Activated T-helper 17 cell treated with anti-CD3 and anti-CD28 coated beads, Interleukin-2, amount 50 U/mL, for 72 hours (primary cell): Measurements from ENCODE around the gene PLEKHM3. TPM values are rescaled to one million over a fixed set of nuclear protein-coding genes. Genes with fewer than 3 reads are reported as not detected.
"Not testable (repeated sequence)": the region's sequence is repeated elsewhere in the genome, so short reads cannot be mapped to it uniquely, and the experiment has no call there.

Source experiments
- ATAC-seq: fragments of 150-1000 bp; cut with Tn5 transposase; replicated peaks from 2 replicates; pipeline ENCODE4 v1.10.0; 2021; ENCODE audit warnings: mild to moderate bottlenecking, moderate library complexity
- H3K27ac Mint-ChIP-seq: one replicate; pipeline ENCODE4 v1.8.0; 2022; ENCODE audit warnings: mixed read lengths
- H3K27me3 Mint-ChIP-seq: one replicate; pipeline ENCODE4 v1.8.0; 2022; ENCODE audit warnings: mixed read lengths
- H3K36me3 Mint-ChIP-seq: one replicate; pipeline ENCODE4 v1.8.0; 2022; ENCODE audit warnings: low read depth, mild to moderate bottlenecking, mixed read lengths
- H3K4me1 Mint-ChIP-seq: one replicate; pipeline ENCODE4 v1.8.0; 2022; ENCODE audit warnings: mixed read lengths
- H3K4me3 Mint-ChIP-seq: one replicate; pipeline ENCODE4 v1.8.0; 2022; ENCODE audit warnings: mild to moderate bottlenecking, mixed read lengths
- H3K9me3 Mint-ChIP-seq: one replicate; pipeline ENCODE4 v1.8.0; 2022; ENCODE audit warnings: mixed read lengths
- total RNA-seq, 2 donors: library from RNA; stranded (reverse); gene quantifications; one replicate each; pipeline ENCODE4 v1.2.3, GENCODE V29; 2022

The PLEKHM3 gene
- total RNA-seq, 2 donors from 2014 or later, result 3.2 to 5.3 TPM

DNA sequence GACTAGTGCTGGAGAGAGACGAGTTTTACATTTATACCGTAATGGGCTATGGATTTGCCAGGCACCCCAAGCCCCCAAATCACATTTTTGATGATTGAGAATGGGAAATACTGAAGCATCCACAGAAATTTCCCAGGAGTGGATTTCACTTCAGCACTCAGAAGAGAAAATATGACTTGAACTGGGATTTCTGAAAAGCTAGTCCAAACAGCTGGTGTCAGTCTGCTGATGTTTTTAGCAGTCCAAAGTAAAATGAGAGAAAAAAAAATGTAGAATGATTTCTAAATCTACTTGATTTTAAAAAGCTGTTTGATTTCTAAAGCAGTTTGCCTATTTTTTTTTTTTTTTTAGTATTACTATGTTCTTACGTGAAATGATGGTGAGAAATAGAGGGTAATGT is 105.0 kb downstream of the PLEKHM3 start:
- Mint-ChIP-seq H3K27ac (no peak overlapping the region), H3K36me3 (peaks cover 8% of the 10 kb centered on the region)

DNA sequence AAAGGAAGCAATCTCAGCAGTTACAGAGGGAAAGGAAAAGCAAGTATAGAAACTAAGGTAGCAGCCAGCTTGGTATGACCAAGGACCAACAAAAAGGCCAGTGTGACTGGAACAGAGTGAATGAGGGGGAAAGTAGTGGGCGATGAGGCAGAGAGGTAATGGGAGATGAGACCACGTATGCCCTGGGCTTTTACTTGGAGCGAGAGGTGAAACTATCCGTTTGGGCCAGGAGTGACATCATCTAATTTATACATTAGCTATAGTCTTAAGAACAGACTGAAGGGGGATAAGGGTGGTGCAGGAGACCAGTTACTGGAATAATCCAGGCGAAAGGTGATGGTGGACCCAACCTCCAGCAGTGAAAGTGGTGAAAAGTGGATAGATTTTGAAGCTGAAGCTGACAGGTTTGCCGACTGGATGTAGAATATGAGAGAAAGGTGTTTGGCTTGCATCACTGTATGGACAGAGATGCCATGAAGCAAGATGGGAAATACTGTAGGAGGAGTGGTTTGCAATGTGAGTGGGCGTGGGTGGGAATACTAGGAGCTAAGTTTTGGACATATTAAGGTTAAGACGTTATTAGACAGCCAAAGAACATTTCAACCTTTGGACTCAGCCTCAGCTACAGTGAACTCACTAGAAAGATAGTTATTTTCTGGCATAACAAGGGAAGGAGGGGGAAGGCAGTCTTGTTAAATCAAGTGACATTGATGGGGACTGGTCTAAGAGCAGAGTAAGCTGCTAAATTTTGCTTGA is 106.0 kb downstream of the PLEKHM3 start:
- Mint-ChIP-seq H3K27me3 (no peaks in the 10 kb centered on the region), H3K9me3 (no peaks in the 10 kb centered on the region), H3K27ac (no peak overlapping the region), H3K4me3 (no peak overlapping the region), H3K4me1 (no peaks in the 10 kb centered on the region), H3K36me3 (no peaks in the 10 kb centered on the region)
- ATAC-seq, result no peak

More for the DNA sequence above, 105.0 kb downstream of the PLEKHM3 start:
- ATAC-seq, result no peak
- Mint-ChIP-seq H3K9me3 (no peaks in the 10 kb centered on the region), H3K4me3 (no peak overlapping the region), H3K27me3 (no peaks in the 10 kb centered on the region), H3K4me1 (no peaks in the 10 kb centered on the region)

DNA sequence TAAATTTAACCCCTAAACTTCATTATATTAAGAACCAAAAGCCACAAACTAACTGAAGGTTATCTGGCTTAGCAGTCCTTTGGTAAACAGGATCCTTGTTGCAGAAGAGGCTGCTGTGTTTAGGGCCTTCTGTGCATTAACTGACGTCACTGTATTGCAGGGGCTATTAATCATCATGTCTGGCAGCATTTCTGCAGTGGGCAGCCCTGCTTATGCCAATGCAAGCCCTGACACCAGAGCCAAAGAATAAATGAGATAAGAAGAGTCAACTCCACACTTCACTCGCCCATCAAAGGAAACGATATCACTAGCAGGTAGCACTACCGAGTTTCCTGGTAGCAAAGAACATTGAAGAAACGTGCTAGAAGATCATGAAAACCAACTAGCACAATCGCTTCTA is 110.6 kb downstream of the PLEKHM3 start:
- H3K4me3 Mint-ChIP-seq, result no peak overlapping the region
- no peaks in the 10 kb centered on the region for H3K4me1 Mint-ChIP-seq
- ATAC-seq, result no peak
- no peaks in the 10 kb centered on the region for H3K9me3 Mint-ChIP-seq
- H3K27me3 Mint-ChIP-seq, result no peaks in the 10 kb centered on the region
- peaks cover 16% of the 10 kb centered on the region for H3K36me3 Mint-ChIP-seq
- H3K27ac Mint-ChIP-seq, result no peak overlapping the region

DNA sequence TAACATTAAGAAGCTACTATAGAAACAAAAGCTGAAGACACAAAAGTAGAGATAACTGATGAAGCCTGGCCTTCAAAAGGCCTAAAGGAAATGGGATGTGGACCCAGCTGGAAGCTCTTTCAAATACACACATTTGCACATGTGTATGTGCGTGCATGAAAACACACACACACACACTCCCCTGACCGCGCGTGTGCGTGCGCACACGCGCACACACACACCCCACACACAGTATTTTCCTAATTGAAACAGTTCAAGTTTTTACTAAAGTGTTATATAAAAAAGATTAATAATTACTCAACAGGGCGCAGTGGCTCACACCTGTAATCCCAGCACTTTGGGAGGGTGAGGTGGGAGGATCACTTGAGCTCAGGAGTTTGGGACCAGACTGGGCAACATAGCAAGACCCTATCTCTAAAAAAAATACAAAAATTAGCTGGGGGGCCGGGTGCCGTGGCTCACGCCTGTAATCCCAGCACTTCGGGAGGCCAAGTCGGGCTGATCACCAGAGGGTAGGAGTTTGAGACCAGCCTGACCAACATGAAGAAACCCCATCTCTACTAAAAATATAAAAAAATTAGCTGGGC is 111.5 kb downstream of the PLEKHM3 start:
- H3K27me3 Mint-ChIP-seq, result no peaks in the 10 kb centered on the region
- H3K36me3 Mint-ChIP-seq, result peaks cover 16% of the 10 kb centered on the region
- no peak overlapping the region for H3K27ac Mint-ChIP-seq
- no peaks in the 10 kb centered on the region for H3K9me3 Mint-ChIP-seq
- no peak overlapping the region for H3K4me3 Mint-ChIP-seq
- H3K4me1 Mint-ChIP-seq, result no peaks in the 10 kb centered on the region
- no peak for ATAC-seq

DNA sequence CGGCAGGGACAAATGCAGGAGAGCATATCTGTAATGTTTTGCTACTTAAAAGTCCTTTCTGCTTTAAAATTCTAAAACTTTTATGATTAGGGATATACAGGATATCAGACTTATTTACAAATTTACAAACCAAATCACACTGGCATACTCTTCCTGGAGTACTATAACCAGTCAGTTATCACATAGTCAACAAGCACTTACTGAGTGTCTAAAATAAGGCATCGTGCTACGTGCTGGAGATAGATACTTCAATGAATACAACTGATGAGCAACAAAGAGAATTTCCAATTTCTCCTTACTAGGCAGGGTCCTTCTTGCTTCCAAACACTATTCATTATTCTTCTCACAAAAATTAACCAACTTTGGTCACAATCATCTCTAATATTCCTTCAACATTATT is 113.5 kb downstream of the PLEKHM3 start:
- ATAC-seq, result no peak
- Mint-ChIP-seq H3K27ac (no peak overlapping the region), H3K27me3 (no peaks in the 10 kb centered on the region), H3K36me3 (peaks cover 29% of the 10 kb centered on the region), H3K4me1 (no peaks in the 10 kb centered on the region), H3K9me3 (no peaks in the 10 kb centered on the region), H3K4me3 (no peak overlapping the region)

DNA sequence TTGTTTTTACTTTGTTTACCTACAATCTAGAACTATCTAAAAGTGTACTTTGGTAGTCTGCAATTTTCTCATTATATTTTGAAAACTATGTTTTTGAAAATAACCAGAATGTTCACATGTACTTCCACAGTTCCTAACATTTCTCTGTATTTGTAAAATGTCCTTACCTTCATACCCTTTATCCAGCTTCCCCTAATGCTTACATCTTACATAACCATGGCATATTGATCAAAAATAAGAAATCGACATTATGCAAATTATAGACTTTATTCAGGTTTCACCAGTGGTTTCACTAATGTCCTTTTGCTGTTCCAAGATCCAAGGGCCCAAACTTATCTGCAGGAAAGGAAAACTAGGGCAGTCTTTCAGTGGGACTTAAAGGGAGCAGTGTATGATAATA is 114.1 kb downstream of the PLEKHM3 start:
- no peaks in the 10 kb centered on the region for H3K9me3 Mint-ChIP-seq
- H3K36me3 Mint-ChIP-seq, result peaks cover 29% of the 10 kb centered on the region
- no peak overlapping the region for H3K27ac Mint-ChIP-seq
- no peaks in the 10 kb centered on the region for H3K4me1 Mint-ChIP-seq
- no peaks in the 10 kb centered on the region for H3K27me3 Mint-ChIP-seq
- no peak for ATAC-seq
- H3K4me3 Mint-ChIP-seq, result no peak overlapping the region

DNA sequence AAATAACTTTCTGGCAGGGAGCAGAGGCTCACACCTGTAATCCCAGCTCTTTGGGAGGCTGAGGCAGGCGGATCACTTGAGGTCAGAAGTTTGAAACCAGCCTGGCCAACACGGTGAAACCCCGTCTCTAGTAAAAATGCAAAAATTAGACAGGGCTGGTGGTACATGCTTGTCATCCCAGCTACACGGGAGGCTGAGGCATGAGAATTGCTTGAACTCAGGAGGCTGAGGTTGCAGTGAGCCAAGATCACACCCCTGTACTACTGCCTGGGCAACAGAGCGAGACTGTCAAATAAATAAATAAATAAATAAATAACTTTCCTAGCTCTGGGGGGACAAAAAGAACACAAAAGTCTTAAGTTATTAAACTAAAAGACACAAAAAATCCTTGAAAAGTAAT is 118.8 kb downstream of the PLEKHM3 start:
- H3K27ac Mint-ChIP-seq, ATAC-seq: not testable (repeated sequence)

DNA sequence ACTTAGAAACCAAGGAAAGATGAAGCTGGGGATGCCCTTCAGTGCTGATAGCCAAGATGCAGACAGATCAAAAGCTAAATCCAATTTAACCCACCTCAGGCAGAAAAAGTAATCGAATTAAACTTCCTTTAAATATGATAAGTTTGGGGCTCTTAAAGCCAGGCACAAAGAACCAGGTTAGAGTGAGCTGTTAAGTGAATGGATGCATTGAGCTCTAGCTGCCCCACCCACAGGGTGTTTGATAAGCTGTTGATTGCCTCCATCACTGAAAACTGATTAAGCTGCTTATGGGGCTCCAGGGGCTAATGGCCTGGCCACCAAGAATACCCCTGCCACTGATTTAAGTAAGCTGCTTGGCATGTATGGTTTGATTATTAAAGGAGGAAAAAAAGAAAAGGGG is 119.8 kb downstream of the PLEKHM3 start:
- ATAC-seq, result no peak
- Mint-ChIP-seq H3K27ac (no peak overlapping the region), H3K4me3 (no peak overlapping the region), H3K9me3 (no peaks in the 10 kb centered on the region), H3K36me3 (peaks cover 16% of the 10 kb centered on the region), H3K27me3 (no peaks in the 10 kb centered on the region), H3K4me1 (no peaks in the 10 kb centered on the region)

More for the DNA sequence above, 118.8 kb downstream of the PLEKHM3 start:
- peaks cover 19% of the 10 kb centered on the region for H3K36me3 Mint-ChIP-seq
- H3K4me1 Mint-ChIP-seq, H3K4me3 Mint-ChIP-seq, H3K9me3 Mint-ChIP-seq, H3K27me3 Mint-ChIP-seq: not testable (repeated sequence)

DNA sequence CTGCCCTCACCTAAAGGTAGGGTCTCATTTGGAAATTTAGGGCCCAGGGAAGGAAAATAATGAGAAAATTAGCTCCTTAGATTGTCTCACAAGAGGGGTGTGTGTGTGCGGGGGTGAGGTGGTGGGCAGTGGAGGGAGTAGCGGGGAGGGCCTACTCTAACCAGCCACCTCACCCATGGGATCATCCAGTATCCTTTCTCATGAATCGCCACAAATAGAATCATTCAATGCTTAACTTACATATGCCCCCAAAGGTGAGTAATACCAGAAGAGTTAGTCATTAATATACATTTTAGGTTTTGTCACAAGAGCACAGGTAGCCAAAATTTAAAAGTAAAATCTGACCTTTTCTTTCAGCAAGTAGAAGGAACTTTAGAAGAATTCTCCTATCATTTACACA is 122.1 kb downstream of the PLEKHM3 start:
- Mint-ChIP-seq H3K36me3 (peaks cover 15% of the 10 kb centered on the region), H3K9me3 (no peaks in the 10 kb centered on the region), H3K27me3 (no peaks in the 10 kb centered on the region), H3K4me3 (no peak overlapping the region), H3K4me1 (no peaks in the 10 kb centered on the region), H3K27ac (no peak overlapping the region)
- ATAC-seq, result no peak

DNA sequence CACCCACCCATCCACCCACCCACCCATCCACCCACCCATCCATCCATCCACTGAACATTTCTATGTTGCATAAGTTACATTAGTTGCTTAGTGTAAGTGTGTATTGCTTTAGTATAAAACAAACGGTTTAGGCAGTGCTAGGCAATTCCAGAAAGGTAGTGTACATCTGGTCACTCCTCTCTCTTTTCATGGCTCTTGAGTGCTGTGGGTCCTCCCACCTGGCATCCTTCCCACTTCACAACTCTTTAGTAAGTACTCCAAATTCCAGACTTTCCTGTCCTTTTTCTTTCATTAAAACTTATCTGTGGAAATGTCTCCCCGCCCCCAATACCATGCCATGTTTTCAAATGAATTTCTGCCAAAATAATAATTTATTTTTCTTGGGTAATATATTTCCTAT is 122.5 kb downstream of the PLEKHM3 start:
- Mint-ChIP-seq H3K36me3 (peaks cover 11% of the 10 kb centered on the region), H3K27ac (no peak overlapping the region), H3K27me3 (no peaks in the 10 kb centered on the region), H3K9me3 (no peaks in the 10 kb centered on the region), H3K4me1 (no peaks in the 10 kb centered on the region), H3K4me3 (no peak overlapping the region)
- ATAC-seq, result no peak

DNA sequence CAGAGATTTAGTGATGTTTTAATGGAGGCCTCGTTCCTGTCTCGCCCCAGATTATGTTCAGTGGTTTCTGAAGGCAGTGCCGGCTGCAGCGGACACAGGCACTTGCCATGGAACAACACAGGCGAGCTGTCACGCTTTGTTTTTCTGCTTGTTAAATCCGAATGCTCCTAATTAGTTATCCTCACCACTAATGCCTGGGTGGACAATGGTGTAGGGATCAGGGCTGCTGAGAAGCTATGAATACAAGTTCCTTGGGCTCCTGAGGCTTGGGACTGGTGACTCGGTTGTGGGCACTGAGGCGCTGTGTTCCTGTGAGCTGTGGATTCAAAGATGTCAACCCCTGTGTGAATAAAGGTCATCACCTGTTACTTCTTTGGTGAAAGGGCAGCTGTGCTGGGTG is 123.5 kb downstream of the PLEKHM3 start:
- Mint-ChIP-seq H3K27ac (no peak overlapping the region), H3K9me3 (no peaks in the 10 kb centered on the region), H3K36me3 (peaks cover 6% of the 10 kb centered on the region), H3K4me1 (no peaks in the 10 kb centered on the region), H3K27me3 (no peaks in the 10 kb centered on the region), H3K4me3 (no peak overlapping the region)
- ATAC-seq, result no peak

DNA sequence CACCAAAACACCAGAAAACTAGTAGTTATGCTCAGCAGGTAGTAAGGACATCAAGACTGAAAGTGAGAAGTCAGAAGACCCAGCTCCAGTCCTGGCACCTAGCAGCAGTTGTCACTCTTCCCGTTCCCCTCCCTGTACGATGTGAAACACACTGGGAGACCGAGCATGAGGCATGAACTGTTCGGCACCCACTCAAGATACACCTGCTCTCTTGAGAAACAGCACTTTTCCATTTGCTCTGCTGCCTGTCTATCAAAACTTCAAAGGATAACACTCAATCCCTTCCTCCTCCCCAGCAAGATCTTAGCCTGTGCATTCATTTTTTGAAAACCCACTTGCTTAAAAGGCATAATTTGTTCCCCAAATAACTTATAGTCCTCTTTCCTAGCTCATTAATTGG is 123.9 kb downstream of the PLEKHM3 start:
- peaks cover 6% of the 10 kb centered on the region for H3K36me3 Mint-ChIP-seq
- no peaks in the 10 kb centered on the region for H3K4me1 Mint-ChIP-seq
- H3K27ac Mint-ChIP-seq, result no peak overlapping the region
- ATAC-seq, result no peak
- H3K4me3 Mint-ChIP-seq, result no peak overlapping the region
- H3K9me3 Mint-ChIP-seq, result no peaks in the 10 kb centered on the region
- no peaks in the 10 kb centered on the region for H3K27me3 Mint-ChIP-seq

DNA sequence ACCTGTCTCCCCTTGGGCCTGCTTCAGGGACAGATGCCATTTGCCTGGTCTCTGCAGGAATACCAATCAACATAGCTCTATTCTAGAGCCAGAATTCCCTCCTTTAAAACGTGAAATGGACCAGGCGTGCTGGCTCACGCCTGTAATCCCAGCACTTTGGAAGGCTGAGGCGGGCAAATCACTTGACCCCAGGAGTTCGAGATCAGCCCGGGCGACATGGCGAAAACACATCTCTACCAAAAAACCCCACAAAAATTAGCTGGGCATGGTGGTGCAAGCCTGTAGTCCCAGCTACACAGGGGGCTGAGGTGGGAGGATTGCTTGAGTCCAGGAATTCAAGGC is 127.0 kb downstream of the PLEKHM3 start:
- no peak for ATAC-seq
- no peak overlapping the region for H3K4me3 Mint-ChIP-seq
- H3K4me1 Mint-ChIP-seq, result no peaks in the 10 kb centered on the region
- no peak overlapping the region for H3K27ac Mint-ChIP-seq
- H3K36me3 Mint-ChIP-seq, result peaks cover 6% of the 10 kb centered on the region
- no peaks in the 10 kb centered on the region for H3K9me3 Mint-ChIP-seq
- no peaks in the 10 kb centered on the region for H3K27me3 Mint-ChIP-seq

DNA sequence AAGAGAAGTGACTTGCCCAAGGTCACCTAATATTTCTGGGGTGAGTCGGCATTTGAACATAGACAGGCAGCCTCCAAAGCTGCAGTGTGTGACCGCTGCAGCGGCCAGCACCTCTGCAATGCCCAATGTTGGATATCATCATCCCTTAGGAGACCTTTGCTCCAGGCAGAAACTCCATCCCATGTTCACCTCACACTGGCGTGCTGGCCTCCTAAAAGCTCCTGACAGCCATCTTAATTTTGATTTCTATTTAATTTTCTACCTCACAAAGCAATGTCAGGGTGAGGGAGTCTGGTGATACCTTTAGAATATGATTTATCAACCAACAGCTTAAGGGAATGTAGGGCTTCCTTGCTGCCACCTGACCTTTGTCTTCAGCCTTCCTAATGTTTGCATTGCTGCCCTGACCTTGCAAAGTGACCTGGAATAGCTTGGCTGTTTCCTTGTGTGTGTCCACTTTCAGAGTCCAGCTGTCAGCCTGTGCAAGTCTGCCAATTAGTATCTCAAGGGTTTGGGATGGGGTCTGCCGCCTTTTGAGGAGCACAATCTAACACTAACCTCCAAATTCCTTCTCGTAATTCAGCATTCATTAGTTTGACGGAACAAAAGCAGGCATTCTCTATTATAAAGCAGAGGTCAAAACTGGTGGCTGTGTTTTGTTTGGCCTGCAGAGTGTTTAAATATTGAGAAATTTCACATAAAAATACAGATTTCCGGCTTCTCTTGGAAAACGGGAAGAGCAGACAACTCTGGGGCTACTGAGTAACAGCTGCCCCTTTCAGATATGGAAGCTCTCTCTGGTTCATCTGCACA is 127.6 kb downstream of the PLEKHM3 start:
- no peak for ATAC-seq
- H3K36me3 Mint-ChIP-seq, result peaks cover 6% of the 10 kb centered on the region
- H3K4me3 Mint-ChIP-seq, result no peak overlapping the region
- H3K4me1 Mint-ChIP-seq, result no peaks in the 10 kb centered on the region
- H3K9me3 Mint-ChIP-seq, result no peaks in the 10 kb centered on the region
- no peak overlapping the region for H3K27ac Mint-ChIP-seq
- H3K27me3 Mint-ChIP-seq, result no peaks in the 10 kb centered on the region
